ENCODE results near the gene ALDH3A1.

The ALDH3A1 gene

DNA sequence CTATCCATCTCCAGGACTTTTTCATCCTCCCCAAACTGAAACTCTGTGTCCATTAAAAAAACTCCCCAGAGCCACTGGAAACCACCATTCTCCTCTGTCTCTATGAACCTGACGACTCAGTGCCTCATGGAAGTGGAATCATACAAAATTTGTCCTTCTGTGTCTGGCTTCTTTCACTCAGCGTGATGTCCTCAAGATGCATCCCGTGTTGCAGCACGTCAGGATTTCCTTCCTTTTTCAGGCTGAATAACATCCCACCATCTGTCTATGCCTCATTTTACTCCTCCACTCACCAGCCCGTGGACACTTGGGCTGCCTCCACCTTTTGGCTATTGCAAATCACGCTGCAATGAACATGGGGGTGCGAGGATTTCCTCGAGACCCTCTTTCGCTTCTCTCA is 12.6 kb upstream of the ALDH3A1 start:
- in situ Hi-C loops (cut with MboI; ENCODE audit: low sequenced_read_pairs): no loop called here

DNA sequence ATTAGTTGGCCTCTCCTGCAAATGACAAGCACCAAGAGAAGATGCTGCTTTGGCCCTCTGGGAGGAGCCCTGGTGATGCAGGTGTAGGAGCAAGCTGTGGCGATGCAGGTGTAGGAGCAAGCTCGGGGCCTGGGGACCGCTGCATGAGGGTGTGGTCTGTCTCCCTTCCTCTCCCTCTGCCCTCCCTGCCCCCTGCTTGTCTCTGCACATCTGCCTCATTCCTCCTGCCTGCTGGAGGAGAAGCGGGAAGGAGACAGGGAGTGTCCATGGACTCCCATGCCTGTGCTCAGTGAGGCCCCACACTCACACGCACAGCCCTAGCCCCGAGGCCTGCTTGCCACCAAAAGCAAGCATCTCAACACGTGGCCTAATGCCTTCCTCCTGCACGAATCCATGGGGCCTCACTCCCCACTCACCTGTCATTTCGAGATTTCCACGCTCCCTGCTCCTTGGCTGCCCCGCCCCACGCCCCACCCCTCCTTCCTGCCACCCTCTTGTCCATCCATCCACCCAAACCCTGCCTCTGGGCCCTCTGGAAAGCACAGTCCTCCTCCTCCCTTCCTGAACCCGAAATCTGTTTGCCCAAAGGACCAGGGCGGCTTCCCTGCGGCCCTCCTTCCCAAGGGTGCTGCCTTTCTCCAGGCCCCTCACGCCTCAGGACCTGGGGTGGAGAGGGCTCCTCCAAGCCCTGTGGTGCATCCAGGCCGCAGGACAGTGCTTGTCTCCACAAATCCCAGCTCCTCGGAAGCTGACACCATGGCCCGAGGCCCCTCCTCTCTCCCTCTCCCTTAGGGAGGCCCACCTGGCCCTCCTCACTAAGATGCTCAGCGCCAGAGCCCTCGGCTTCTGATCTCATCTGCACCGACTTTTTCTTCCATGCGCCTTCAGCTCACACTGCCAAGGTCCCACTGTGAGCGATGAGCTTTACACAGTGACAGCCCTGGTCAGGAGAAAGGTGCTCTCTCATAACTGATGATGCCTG is 11.8 kb upstream of the ALDH3A1 start:
- in situ Hi-C loops (cut with MboI; ENCODE audit: low sequenced_read_pairs): no loop called here

DNA sequence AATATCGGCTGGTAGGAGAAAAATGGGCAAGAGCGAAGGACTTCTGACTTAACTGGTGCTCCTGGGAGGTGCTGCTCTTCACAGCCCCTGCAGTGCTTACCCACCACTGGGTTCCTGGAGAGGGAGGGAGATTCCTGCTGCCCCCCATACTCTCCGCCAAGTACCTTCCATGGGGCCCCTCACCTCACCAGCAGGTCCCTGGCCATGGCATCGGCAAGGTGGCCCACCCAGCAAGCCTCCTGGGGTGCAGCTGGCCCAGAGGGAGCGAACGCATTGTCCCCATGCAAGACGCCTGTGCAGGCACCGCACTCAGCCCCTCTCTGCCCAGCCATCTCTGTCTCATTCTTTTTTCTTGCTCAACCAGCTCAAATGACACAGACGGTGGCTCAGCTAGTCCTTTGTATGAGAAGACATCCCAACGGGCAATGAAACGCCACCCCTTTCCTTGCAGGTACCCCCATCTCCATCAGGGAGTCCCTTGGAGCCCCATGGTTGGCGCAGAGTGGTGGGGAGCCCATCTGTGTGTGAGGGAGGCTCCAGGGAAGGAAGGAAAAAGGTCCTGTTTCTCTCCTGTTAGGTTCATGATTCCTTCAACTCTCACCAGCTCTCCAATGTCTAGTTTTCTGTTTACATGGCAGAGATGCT is 9.6 kb upstream of the ALDH3A1 start:
- in situ Hi-C loops (cut with MboI; ENCODE audit: low sequenced_read_pairs): no loop called here

DNA sequence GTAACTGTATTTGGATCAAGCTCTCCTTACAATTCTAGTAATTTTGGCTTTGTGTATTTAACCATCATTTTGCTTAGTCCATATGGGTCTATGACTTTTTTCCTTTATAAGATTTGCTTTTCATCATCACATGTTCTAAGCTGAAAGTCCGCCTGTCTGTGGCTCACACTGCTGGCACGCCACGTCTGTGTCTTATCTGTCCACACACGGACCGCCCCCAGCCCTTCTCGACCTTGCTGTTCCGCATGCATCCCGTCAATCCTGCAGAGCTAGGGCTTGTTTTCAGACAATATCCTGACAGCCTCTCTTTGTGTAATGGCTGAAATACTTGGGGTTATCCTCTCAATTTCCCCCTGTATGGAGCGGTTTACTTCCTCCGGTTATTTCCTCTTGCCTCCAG is 8.4 kb upstream of the ALDH3A1 start:
- in situ Hi-C loops (cut with MboI; ENCODE audit: low sequenced_read_pairs): no loop called here

DNA sequence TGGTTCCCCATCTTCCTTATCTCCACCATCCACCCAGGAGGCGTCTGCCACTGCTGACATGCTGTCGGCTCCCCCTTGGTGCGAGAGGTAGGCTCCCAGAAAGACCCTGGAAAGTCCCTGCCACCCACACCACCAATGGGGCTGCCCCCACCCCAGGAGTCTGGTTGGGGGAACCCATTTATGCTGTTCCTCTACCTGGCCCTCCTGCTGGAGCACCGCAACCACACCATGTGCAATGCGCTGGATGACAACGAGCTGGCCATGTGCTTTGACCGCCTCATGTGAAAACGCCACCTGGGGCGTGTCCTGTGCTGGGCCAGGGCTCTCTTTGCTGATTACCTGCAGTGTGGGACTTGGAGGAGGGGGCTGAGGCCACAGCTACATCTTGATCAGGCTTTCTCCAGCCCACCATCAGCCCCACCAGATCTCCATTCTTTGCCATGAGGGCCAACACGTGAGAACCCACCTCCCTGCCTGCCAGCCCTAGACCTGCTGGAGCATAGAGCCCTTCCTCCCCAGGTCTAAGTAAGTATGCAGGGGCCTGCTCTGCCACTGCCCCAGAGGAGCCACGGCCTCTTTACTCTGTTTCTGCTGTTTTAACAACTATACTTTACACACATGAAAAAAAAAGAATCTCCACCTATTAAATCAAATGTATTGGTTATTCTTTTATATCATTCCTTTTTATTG is 7.9 kb upstream of the ALDH3A1 start:
- in situ Hi-C loops (cut with MboI; ENCODE audit: low sequenced_read_pairs): no loop called here

DNA sequence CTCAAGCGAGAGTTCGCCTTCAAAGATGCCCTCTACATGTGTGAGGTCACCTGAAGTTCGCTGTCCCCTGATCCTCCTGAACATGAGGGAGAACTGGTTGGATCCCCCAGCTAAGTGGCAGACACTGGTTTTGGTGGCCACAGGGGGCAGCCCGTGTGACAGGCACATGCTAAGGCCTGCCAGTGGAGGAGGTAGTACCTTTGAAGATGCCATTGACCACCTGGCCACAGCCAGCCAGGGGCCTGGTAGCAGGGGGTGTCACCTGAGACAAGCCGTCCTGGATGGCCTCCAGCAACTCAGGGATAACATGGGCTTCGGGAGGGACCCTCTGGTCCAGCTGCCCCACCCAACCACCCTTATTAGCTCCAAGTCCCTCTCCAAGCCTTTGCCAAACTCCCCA is 7.3 kb upstream of the ALDH3A1 start:
- in situ Hi-C loops (cut with MboI; ENCODE audit: low sequenced_read_pairs): no loop called here

DNA sequence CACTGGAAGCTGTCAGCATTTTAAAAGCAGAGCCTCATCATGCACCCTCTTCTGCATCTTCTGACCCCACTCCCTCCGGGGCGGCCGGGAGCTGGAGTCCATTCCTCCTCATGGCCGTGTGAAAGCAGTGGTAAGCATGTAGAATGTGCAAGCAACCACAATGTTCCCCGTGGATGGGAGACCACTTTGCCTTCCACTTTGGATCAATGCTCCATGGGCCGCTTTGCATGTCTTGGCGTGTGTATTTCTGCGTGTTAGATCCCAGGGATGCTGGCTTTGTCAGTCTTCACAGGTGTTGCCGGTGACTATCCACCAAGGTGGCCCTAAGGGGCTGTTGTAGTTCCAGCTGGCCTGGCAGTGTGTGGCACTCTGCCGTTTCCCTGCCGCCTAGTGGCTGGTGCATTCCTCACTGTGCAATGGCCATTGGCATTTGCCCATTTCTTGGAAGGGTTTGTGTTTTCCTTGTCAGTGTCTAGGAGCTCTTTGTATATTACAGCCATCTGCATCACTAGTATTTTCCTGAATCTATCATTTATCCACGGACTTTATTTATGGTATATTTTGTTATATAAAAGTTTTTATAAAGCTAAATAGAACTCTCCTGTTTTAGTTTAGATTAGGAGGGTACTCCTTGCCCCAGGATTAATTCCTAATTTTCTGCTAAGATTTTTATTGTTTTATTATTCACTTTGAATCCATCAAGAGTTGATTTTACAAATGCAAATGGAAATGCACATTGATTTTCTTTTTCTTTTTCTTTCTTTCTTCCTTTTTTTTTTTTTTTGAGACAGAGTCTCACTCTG is 5.8 kb upstream of the ALDH3A1 start:
- in situ Hi-C loops (cut with MboI; ENCODE audit: low sequenced_read_pairs): no loop called here

DNA sequence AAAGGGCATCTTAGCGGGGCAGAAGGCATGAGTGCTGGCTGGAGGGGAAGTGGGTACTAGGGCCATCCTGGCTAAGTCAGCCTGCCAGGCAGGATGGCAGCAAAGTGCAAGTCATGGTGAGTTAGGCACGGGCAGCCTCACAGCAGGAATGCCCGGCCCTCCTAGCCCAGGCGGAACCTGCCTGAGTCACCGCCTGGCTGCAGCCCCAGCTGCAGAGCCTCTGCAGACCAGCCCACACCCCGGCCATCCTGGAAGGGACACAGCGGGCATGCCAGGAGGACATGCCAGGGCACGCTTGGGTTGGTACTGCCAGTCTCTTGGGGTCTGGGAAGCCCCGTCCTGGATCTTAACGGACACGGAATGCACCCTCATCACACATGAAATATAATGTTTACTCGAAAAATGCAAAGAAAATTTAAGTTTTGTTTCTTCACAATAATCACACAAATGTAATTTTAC is 5.0 kb upstream of the ALDH3A1 start:
- in situ Hi-C loops (cut with MboI; ENCODE audit: low sequenced_read_pairs): no loop called here

DNA sequence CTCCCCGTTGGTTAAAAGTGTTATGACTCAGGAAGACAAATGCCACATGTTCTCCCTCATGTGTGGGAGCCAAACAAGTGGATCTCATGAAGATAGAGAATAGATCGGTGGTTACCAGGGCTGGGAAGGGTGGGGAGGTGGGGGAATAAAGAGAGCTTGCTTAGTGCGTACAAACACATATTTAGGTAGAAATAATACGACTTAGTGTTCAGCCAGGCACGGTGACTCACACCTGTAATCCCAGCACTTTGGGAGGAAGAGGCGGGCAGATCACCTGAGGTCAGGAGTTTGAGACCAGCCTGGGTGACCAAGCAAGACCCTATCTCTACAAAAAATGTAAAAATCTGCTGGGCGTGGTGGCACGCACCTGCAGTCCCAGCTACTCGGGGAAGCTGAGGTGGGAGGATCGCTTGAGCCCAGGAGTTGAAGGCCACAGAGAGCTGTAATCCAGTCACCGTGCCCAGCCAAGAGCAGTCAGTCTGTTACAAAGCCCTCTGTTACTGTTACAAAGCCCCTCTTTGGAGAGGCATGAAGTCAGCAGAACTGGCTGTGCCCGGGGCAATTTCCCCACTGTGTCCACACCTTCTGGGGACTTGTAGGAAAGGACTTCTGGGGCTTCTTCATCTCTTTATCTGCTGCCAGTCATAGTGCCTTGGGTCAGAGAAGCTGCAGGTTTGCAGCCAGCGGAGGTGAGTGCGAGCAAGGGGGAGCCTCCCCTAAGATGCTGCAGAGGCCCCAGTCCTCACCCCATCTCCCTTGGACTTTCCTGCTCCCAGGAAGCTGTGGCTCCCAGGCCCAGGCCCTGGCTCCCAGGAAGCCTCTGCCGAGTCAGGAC is 4.3 kb upstream of the ALDH3A1 start:
- in situ Hi-C loops (cut with MboI; ENCODE audit: low sequenced_read_pairs): no loop called here

DNA sequence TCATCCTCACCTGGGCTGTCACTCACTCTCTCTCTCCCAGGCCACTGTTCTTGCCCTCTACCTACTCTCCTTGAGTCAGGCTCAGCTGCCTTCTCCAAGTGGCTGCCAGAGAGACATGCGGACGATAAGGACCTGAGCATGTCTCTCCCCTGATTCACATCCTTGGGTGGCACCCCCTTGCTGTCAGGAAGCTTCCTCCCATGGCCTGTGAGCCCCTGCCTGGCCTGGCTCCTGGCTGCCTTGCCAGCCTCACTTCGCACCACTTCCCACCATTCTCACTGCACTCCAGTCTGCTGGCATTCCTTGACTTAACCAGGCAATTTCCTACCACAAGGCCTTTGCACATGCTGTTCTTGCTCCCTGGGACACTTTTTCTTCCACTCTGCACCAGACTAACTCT is 2.7 kb upstream of the ALDH3A1 start:
- in situ Hi-C loops (cut with MboI; ENCODE audit: low sequenced_read_pairs): no loop called here

DNA sequence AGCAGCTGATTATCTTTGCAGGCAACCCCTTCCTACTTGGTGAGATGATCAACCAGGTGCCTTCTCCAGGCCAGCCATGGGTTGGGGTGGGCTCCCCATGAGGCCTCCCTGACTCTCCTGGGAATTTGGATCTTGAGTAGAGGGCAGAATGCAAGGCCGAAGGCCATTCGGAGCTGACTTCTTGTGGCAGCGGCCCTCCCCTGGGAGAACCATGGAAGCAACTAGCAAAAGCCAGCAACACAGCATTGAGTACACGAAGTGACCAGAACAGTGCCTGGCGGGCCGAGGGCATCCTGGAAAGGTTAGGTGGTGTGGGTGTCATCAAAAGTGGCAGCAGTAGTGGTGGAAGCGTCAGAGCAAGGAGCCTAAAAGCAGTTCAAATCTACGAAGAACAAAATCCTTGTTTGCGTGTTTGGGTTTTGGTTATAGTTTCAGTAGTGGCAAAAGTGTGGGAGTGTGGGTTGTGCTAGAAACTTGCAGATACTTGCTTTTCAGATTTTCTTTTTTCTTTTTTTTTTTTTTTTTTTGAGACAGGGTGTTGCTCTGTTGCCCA is 2.0 kb upstream of the ALDH3A1 start:
- in situ Hi-C loops (cut with MboI; ENCODE audit: low sequenced_read_pairs): no loop called here

DNA sequence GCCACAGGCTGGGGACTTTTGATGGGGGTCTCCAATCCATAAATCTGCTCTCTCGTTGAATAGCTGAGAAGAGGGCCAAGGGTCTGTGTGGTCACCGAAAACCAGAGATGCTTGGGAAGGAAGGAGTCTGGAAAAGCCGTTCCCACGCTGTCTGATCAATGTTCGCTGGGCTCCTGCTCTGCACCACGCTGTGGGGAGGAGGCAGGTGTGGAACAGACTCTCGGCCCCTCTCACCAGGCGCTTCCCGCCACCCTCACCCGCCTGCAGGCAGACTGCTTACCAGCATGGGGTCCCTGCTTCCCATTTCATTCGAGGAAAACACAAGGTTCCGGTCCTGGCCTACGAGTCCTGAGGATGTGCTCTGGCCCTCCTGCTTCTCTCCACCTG is 702 bp upstream of the ALDH3A1 start:
- in situ Hi-C loops (cut with MboI; ENCODE audit: low sequenced_read_pairs): no loop called here

DNA sequence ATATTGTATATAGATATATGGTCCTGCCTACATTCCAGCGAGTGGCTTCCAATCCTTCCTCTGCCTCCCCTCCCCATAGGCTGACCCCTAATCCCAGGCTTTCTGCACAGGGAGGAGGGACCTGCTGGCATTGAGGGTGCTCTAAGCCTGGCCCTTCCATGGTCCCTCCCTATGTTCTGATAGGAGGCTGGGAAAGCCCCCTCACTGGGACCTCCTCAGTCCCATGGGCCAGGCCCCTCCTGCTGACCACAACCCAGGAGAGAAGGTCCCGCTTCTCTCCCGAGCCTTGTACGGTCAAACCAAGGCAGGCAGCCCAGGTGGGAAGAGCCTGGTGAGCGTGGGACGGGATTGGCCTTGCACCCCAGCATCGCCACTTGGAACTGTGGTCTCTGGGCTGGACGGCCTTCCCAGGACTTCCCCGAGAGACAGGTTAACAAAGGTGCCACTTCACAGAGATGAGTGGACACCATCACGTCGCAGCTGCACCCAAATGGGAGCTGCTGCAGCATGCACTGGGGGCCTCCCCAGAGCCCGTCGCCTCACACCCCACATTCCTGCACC is 859 bp downstream of the ALDH3A1 start:
- in situ Hi-C loops (cut with MboI; ENCODE audit: low sequenced_read_pairs): no loop called here

DNA sequence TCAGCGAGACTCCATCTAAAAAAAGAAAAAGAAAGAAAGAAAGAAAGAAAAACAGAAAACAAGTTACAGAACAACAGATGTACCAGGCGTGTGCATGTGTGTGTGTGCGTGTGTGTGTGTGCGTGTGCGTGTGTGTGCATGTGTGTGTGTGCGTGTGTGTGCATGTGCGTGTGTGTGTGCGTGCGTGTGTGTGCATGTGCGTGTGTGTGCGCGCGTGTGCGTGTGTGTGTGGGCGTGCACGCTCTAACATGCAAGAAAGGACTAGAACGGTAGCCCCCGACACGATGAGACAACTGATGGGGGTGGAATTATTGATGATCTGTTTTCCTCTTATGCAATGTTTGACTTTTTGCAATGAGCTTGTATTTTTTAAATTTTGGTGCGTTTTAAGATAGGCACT is 1.6 kb downstream of the ALDH3A1 start:
- in situ Hi-C loops (cut with MboI; ENCODE audit: low sequenced_read_pairs): no loop called here

DNA sequence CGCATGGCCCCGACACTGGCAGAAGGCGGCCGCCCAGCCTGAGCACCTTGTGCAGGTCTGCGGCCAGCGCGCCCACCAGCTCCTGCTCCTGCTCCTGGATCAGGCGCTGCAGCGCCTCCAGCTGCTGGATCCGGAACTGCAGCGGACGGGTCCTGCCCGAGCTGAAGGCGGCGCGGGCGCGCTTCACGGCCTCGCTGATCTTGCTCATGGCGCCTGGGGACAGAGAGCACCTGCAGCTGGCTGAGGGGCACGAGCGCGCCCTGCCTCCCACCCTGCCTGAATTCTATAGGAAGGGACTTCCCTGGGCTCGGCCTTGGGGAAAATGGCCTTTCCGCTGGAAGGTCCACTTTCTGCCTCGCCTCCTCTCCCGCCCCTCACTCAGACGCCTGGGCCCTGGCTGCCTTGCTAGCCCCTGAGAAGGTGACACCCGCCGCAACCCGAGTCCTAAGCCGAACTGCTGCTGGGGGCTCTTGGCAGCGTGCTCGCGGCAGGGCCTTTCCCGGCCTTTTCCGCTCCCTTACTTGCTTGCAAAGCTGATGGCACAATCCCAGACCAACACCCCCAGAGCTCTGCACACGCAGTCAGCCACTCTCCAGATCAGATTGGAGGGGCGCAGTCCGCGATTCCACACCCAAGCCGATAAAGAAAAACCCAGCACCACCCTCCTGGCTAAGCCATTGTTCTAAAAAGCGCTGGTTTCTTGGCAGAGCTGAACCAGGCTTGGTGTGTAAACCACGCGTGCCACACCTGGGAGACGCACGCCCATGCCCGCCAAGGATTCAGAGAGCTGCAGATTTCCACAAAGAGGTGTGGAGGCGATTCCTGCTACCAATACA is 3.0 kb downstream of the ALDH3A1 start:
- in situ Hi-C loops (cut with MboI; ENCODE audit: low sequenced_read_pairs): no loop called here

DNA sequence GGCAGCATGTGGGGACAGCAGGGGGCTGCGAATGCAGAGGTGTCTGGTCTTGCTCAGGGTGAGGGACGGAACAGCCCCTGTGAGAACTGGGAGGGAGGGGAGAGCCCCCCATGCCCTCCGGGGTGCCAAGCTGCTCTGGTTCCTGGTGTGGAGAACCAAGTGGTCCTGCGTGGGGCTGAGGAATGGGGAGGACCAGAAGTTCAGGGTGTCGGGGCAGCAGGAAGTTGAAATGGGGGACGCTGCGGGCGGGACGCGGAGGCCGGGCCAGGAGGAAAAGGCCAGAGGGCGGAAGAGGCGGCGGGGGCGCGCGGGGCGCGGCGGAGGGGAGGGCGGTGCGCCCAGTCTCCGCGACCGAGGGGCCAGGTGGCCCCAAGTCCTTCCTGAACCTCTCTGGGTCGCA is 3.6 kb downstream of the ALDH3A1 start:
- in situ Hi-C loops (cut with MboI; ENCODE audit: low sequenced_read_pairs): no loop called here

DNA sequence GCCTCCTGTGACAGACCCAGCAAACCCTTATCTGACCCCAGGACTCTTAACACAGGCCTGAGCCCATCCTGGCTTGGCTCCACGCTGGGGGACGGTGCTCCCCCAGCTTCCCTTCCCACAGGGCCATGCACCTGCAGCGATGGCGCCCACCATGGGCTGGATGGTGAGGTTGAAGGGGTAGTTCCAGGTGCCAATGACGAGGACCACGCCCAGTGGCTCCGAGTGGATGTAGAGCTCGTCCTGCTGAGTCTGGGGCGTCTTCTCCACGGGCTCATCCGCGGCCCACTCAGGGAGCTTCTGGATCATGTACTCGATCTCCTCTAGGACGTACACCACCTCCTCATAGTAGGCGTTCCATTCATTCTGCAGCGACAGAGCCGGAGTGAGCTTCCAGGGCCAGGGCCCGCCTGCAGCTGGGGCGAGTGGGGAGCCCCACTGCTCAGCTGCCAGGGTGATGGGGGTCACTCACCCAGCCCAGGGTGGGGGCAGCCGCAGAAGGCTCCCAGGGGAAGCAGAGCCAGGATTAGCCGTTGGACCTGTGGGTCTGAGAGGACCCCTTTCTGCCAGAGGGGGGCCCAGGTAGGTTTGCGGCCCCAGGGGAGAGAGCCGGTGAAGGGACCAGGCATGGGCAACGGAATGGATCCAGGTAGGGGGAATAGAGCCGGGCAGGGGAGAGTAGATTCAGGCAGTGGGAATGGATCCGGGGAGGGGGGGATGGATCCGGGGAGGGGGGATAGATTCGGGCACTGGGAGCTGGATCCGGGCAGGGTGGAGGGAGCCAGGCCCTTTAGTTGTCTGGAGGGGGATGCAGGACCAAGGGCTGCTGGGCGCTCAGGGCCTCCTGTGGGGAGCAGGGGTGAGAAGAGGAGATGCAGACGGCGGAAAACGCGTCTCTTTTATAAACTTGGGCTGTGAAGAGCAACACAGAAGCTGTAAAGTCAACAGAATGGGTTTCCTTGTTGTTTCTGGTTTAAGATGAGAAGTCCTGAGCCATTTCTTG is 4.7 kb downstream of the ALDH3A1 start:
- in situ Hi-C loops (cut with MboI; ENCODE audit: low sequenced_read_pairs): no loop called here

All from hTERT RPE-1 (cell line).